Heart left ventricle (tissue), 13 donors: ENCODE measurements around the gene TIPARP.

Source experiments
- CTCF ChIP-seq, 12 donors: fragments of 200-600 bp; sonication (generic) in 4 of 12; IDR thresholded peaks; one replicate each; pipeline versions ENCODE4 v1.5.0 to v1.8.0; 2018 to 2022; ENCODE audit warnings: antibody characterized with exemption in 12 of 12, mild to moderate bottlenecking in 5 of 12
- POLR2A ChIP-seq, 2 donors: fragments of 450-650 bp; IDR thresholded peaks; one replicate each; pipeline ENCODE4 v1.6.1; 2017; ENCODE audit warnings: antibody characterized with exemption in 2 of 2, mild to moderate bottlenecking in 2 of 2, moderate library complexity in 2 of 2
- donor health status: ischemic (EF 13 %, LVEDD 7.1; RV severe dilation, severe dysfunction).
- donor health status: DM: no; HTN: yes; CAD: no.
- donor health status: DM: no; HTN: no; CAD: no.
- donor health status: ischemic (EF 25% LVEDD 6.9; RV normal size, moderate dysfunction).
- donor health status: ischemic (EF 25% LVEDD 5.7; RV mildly dilated, moderate dysfunction).
- donor health status: ischemic (EF 35%, LVEDD 5.7; RV mildly dilated, moderate dysfunction).
- donor health status: nonischemic (EF 11% LVEDD 7.7; RV severe dilation, severe dysfunction).
- donor health status: DM: yes; HTN: yes; CAD: no.
- donor health status: PGD.
- donor health status: ischemic (EF 29% LVEDD 5.4; RV normal size, mild dysfunction).
- donor health status: nonischemic (EF 23%, LVEDD 6.1; RV moderate dilation, normal function).

GRCh38 chr3:156685198-156685597, 10.8 kb downstream of the TIPARP start:
- TF ChIP-seq CTCF (IDR thresholded peaks at IDR 0.05) (no peak), POLR2A (IDR thresholded peaks at IDR 0.05) (no peak)
